ENCODE data around the gene SMYD3. TPM values are rescaled to one million over a fixed set of nuclear protein-coding genes. Genes with fewer than 3 reads are reported as not detected.

SMYD3 gene
- total RNA-seq, 1 donor from 2014 or later: 5.6 TPM

- DNase-seq (ENCODE audit: low spot score): no peak
- intact Hi-C loops (cut with DNase I): loop anchor here (10.0 kb wide), 1 partner anchor 96 kb away; no protein-coding TSS in a partner anchor
Observed at GRCh38 chr1:246110343-246111219, 396.5 kb downstream of the SMYD3 start.

GRCh38 chr1:246108278-246108925, 398.7 kb downstream of the SMYD3 start:
- no peak for DNase-seq (ENCODE audit: low spot score)
- intact Hi-C loops (cut with DNase I): no loop called here

GRCh38 chr1:246107516-246108277, 399.4 kb downstream of the SMYD3 start:
- no peak for DNase-seq (ENCODE audit: low spot score)
- intact Hi-C loops (cut with DNase I): no loop called here

GRCh38 chr1:246106342-246106763, 400.7 kb downstream of the SMYD3 start:
- intact Hi-C loops (cut with DNase I): no loop called here
- no peak for DNase-seq (ENCODE audit: low spot score)

GRCh38 chr1:246104927-246105326, 402.2 kb downstream of the SMYD3 start:
- intact Hi-C loops (cut with DNase I): no loop called here
- no peak for DNase-seq (ENCODE audit: low spot score)

GRCh38 chr1:246099570-246099969, 407.5 kb downstream of the SMYD3 start:
- no peak for DNase-seq (ENCODE audit: low spot score)
- intact Hi-C loops (cut with DNase I): no loop called here

GRCh38 chr1:246096356-246096755, 410.7 kb downstream of the SMYD3 start:
- DNase-seq (ENCODE audit: low spot score): no peak
- intact Hi-C loops (cut with DNase I): no loop called here

- DNase-seq (ENCODE audit: low spot score): no peak
- intact Hi-C loops (cut with DNase I): no loop called here
Observed at GRCh38 chr1:246095443-246095842, 411.6 kb downstream of the SMYD3 start.

GRCh38 chr1:246093230-246093629, 413.8 kb downstream of the SMYD3 start:
- DNase-seq (ENCODE audit: low spot score): no peak
- intact Hi-C loops (cut with DNase I): no loop called here

- no peak for DNase-seq (ENCODE audit: low spot score)
- intact Hi-C loops (cut with DNase I): no loop called here
Observed at GRCh38 chr1:246092136-246092535, 414.9 kb downstream of the SMYD3 start.

GRCh38 chr1:246091477-246091876, 415.6 kb downstream of the SMYD3 start:
- no peak for DNase-seq (ENCODE audit: low spot score)
- intact Hi-C loops (cut with DNase I): no loop called here

GRCh38 chr1:246086191-246086590, 420.9 kb downstream of the SMYD3 start:
- DNase-seq (ENCODE audit: low spot score): no peak
- intact Hi-C loops (cut with DNase I): no loop called here

- DNase-seq (ENCODE audit: low spot score): no peak
- intact Hi-C loops (cut with DNase I): no loop called here
Observed at GRCh38 chr1:246083416-246083815, 423.7 kb downstream of the SMYD3 start.

- DNase-seq (ENCODE audit: low spot score): no peak
- intact Hi-C loops (cut with DNase I): no loop called here
Observed at GRCh38 chr1:246081856-246082668, 425.0 kb downstream of the SMYD3 start.

GRCh38 chr1:246081138-246081702, 425.9 kb downstream of the SMYD3 start:
- no peak for DNase-seq (ENCODE audit: low spot score)
- intact Hi-C loops (cut with DNase I): no loop called here

- DNase-seq (ENCODE audit: low spot score): no peak
- intact Hi-C loops (cut with DNase I): no loop called here
Observed at GRCh38 chr1:246080031-246080430, 427.0 kb downstream of the SMYD3 start.

- no peak for DNase-seq (ENCODE audit: low spot score)
- intact Hi-C loops (cut with DNase I): no loop called here
Observed at GRCh38 chr1:246078888-246079252, 428.2 kb downstream of the SMYD3 start.

GRCh38 chr1:246078126-246078887, 428.8 kb downstream of the SMYD3 start:
- no peak for DNase-seq (ENCODE audit: low spot score)
- intact Hi-C loops (cut with DNase I): no loop called here

Measured in cardiac septum (tissue), 1 donor.